Breast epithelium (tissue), 3 donors: ENCODE data around the gene SLC6A7.

Experiments used
- CTCF ChIP-seq, 3 donors: fragments of 450-650 bp; IDR thresholded peaks; one replicate each; pipeline ENCODE4 v1.5.1; 2016 to 2017; ENCODE audit warnings: antibody characterized with exemption in 3 of 3, mild to moderate bottlenecking in 3 of 3, moderate library complexity in 3 of 3
- POLR2A ChIP-seq: fragments of 450-650 bp; IDR thresholded peaks from one replicate; pipeline ENCODE4 v1.6.1; 2016; ENCODE audit warnings: antibody characterized with exemption, mild to moderate bottlenecking, moderate library complexity
- POLR2AphosphoS5 ChIP-seq, 3 donors: sonication (generic); formaldehyde crosslinking; IDR thresholded peaks; one replicate each; pipeline ENCODE4 v1.6.1; 2017; ENCODE audit warnings: antibody characterized with exemption in 3 of 3

DNA sequence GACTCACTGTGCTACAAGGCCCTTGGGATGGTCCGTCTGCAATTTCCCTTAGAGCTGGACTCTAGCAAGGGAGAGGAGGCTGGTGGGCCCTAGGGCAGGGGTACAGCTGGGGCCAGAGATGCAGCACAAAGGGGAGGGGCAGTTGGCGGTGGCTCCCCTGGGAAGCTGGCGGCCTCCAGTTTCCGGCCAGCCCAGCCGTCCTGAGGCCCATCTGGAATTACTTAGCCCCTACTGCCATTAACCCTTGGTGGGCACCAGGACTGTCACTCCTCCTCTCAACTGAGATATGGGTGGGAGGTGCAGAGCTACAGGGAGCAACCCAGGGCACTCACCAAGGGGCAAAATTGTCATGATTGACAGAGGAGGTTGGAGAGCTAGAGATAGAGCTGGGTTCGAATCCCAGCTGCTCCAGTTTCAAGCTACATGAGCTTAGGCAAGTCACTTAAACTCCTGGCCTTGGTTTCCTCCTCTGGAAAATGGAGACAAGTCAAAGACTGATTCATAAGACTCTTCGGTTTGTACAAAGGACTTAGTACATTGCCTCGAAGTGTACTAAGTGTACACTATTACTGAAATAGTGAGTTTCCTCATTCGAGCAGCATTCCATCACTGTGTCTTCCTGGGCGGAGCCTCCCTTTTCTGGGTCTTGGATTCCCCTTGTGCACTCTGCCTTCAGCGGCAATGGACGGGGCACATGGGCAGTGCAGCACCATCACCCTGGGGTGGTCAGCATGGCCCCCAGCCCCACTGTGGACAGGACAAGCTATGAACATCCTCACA lies 31.5 kb upstream of the SLC6A7 start:
- TF ChIP-seq CTCF (IDR thresholded peaks at IDR 0.05): no peak
- TF ChIP-seq POLR2A: no peak
- no peak for TF ChIP-seq POLR2AphosphoS5 (IDR thresholded peaks at IDR 0.05)
